GM12864 (cell line): ENCODE measurements around the gene SOX2.

Experiments used
- DNase-seq: peaks from one replicate; pipeline ENCODE4 v3.0.0-alpha.2; 2011; ENCODE audit warnings: low read depth
- H3K4me3 ChIP-seq: 2 replicates; pipeline ENCODE4 v1.5.1; 2011; ENCODE audit warnings: mild to moderate bottlenecking, low read depth, low read length, control low read depth
- TF ChIP-seq, protein P1 (sequence below): IDR thresholded peaks from 2 replicates; pipeline ENCODE4 v1.5.1; 2011; ENCODE audit warnings: low read depth, mild to moderate bottlenecking, moderate library complexity, low read length, control low read depth, inconsistent platforms; ENCODE audit errors: missing control alignments

SOX2 gene

DNA sequence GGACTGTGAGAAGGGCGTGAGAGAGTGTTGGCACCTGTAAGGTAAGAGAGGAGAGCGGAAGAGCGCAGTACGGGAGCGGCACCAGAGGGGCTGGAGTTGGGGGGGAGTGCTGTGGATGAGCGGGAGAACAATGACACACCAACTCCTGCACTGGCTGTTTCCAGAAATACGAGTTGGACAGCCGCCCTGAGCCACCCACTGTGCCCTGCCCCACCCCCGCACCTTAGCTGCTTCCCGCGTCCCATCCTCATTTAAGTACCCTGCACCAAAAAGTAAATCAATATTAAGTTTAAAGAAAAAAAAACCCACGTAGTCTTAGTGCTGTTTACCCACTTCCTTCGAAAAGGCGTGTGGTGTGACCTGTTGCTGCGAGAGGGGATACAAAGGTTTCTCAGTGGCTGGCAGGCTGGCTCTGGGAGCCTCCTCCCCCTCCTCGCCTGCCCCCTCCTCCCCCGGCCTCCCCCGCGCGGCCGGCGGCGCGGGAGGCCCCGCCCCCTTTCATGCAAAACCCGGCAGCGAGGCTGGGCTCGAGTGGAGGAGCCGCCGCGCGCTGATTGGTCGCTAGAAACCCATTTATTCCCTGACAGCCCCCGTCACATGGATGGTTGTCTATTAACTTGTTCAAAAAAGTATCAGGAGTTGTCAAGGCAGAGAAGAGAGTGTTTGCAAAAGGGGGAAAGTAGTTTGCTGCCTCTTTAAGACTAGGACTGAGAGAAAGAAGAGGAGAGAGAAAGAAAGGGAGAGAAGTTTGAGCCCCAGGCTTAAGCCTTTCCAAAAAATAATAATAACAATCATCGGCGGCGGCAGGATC is at the start of gene SOX2:
TSS of gene SOX2 (plus strand) at position 601 of the 811 bp plus-strand sequence. CDS start 436 bp downstream, outside the sequence.
- no peak within 1 kb of the TSS for H3K4me3 ChIP-seq
- DNase-seq: no peak
- TF ChIP-seq, protein P1, sequence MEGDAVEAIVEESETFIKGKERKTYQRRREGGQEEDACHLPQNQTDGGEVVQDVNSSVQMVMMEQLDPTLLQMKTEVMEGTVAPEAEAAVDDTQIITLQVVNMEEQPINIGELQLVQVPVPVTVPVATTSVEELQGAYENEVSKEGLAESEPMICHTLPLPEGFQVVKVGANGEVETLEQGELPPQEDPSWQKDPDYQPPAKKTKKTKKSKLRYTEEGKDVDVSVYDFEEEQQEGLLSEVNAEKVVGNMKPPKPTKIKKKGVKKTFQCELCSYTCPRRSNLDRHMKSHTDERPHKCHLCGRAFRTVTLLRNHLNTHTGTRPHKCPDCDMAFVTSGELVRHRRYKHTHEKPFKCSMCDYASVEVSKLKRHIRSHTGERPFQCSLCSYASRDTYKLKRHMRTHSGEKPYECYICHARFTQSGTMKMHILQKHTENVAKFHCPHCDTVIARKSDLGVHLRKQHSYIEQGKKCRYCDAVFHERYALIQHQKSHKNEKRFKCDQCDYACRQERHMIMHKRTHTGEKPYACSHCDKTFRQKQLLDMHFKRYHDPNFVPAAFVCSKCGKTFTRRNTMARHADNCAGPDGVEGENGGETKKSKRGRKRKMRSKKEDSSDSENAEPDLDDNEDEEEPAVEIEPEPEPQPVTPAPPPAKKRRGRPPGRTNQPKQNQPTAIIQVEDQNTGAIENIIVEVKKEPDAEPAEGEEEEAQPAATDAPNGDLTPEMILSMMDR: no peak

DNA sequence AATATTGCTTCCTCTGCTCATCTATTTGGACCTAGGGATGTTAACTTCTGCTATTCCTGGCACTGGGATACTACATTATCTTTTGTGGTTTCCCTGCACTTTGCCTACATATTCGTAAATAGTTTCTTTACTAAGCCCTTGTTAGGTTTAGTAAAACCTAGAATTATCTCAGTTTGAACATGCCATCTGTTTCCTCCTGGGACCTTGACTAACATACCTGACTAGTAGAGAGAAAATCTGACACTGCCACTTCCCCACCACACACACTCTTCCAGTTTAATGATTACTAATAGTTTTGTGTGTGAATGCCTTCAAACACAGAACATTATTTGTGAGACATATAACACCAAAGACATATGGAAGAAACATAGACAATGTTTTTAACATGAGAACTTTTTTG is 28.2 kb upstream of the SOX2 start:
- no peak overlapping the region for H3K4me3 ChIP-seq
- TF ChIP-seq, protein P1: no peak
- DNase-seq: no peak

DNA sequence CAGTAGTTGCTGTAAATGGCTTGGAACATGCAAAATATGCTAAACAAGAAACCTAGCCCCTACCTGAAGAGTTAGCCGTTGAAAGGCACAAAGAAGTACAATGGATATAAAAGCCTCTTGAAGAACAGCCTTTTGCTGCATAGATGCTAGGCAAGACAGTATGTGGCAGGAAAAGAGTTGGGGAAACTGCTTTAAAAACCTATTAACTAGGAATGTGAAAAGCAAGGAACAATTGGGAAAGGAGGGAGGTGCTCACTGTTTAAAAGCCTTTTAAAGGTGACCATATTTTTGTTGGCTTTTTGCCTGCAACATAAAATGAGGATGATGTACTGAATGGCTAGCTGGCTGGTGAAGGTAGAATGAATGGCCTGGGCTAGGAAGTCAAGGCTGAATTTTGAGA is 24.5 kb upstream of the SOX2 start:
- TF ChIP-seq, protein P1: no peak
- H3K4me3 ChIP-seq: no peak overlapping the region
- no peak for DNase-seq

DNA sequence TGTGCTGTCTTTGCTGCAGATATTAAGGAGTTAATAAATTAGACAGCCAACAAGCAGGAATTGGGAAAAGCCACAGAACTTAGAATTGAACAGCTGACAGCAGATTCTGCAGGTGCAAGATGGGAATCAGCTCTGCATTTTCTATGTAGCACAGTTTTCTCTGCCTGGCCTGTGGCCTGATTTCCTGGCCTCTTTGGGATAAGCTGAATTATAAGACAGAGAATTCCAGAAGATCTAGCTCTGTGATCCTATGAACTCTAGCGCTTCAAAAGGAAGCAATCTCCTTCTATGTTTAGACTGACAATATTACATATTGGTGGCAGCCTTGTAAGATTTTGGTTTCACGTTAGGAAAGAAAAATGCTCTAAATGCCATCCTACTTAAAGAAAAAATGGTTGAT is 24.0 kb upstream of the SOX2 start:
- no peak overlapping the region for H3K4me3 ChIP-seq
- DNase-seq: no peak
- TF ChIP-seq, protein P1: no peak

DNA sequence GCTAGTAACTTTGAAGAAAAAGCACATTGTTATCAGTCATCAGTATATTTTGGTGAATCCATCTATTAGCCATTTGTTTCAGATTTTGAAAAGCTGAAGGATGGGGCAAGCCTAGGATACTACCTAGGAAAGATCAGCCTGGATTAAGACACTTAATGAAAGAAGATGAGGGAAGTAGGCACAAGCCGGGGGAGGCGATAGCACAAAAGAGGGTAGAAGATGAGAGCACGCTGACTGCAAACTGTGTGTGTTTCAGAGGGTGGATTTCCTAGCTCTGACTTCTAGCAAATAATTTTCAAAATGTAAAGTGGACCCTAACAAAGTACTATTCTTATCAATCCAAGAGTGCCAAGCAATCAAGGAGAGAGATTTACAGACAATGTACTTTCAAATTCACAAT is 22.2 kb upstream of the SOX2 start:
- no peak for DNase-seq
- H3K4me3 ChIP-seq: no peak overlapping the region
- TF ChIP-seq, protein P1: no peak

DNA sequence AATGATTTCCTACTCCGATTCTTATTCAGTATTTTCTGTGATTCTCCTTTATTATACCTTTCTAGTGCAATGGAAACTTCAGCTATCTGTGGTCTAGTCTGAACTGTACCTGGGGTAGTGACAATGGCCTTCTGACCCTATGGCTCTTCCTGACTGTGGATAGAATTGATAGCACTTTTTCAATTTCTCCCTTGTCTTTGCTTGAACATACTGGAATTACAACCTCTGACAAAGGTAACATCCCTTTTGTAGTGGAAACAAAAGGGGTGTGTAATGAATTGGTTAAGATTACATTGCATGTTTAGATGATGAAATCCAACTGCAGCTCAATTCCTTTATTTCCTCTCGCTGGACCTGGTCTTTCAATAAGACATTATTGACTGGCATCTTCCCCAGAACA is 21.0 kb upstream of the SOX2 start:
- H3K4me3 ChIP-seq: no peak overlapping the region
- TF ChIP-seq, protein P1: no peak
- no peak for DNase-seq

DNA sequence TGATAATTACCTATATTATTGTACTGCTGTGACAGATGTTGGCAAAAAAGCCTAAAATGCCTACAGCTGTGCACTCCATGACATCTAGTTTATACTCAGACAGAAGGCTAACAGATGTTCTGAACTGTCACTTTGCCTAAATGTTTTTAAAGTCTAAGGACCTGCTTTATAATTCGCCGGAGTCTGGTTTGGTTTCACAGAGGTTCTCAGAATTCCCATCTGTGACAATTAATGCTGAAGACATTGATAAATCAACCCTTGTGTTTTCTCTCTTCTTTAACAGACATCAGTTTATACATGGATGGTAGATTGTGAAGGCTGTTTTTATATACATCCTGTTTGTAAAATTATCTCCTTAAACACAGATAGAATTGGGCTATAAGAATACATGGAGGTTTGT is 19.8 kb upstream of the SOX2 start:
- H3K4me3 ChIP-seq: no peak overlapping the region
- no peak for DNase-seq
- TF ChIP-seq, protein P1: no peak
